Measurements from ENCODE around the gene STK16. TPM values are rescaled to one million over a fixed set of nuclear protein-coding genes. Genes with fewer than 3 reads are reported as not detected.

The STK16 gene
- total RNA-seq, 1 donor from 2014 or later: 30.1 TPM

Other genes with a start within 250 kb of the STK16 start
- not detected in 2 replicates for gene CFAP65, start 204.0 kb upstream of the STK16 start, total RNA-seq
- gene IHH, start 184.6 kb upstream of the STK16 start, total RNA-seq: not detected in 2 replicates
- 18.1 and 20.7 TPM in 2 replicates for gene NHEJ1, start 84.7 kb upstream of the STK16 start, total RNA-seq
- 1.8 and 1.9 TPM in 2 replicates for gene SLC23A3, start 75.5 kb upstream of the STK16 start, total RNA-seq
- 69.8 and 72.2 TPM in 2 replicates for gene CNPPD1, start 68.6 kb upstream of the STK16 start, total RNA-seq
- 58.4 and 61.5 TPM in 2 replicates for gene RETREG2, start 67.2 kb upstream of the STK16 start, total RNA-seq
- 35.0 and 41.3 TPM in 2 replicates for gene ZFAND2B, start 38.7 kb upstream of the STK16 start, total RNA-seq
- 31.9 and 32.9 TPM in 2 replicates for gene ABCB6, start 26.5 kb upstream of the STK16 start, total RNA-seq
- gene ATG9A, start 15.8 kb upstream of the STK16 start, total RNA-seq: 55.3 and 57.0 TPM in 2 replicates
- 112 and 117 TPM in 2 replicates for gene ANKZF1, start 15.7 kb upstream of the STK16 start, total RNA-seq
- gene GLB1L, start within 50 bp of the STK16 start, total RNA-seq: 4.6 and 4.9 TPM in 2 replicates
- gene TUBA4B, start 7.8 kb downstream of the STK16 start, total RNA-seq: not detected in 2 replicates
- gene TUBA4A, start 8.4 kb downstream of the STK16 start, total RNA-seq: 211 and 217 TPM in 2 replicates
- gene DNAJB2, start 33.9 kb downstream of the STK16 start, total RNA-seq: 40.8 and 45.3 TPM in 2 replicates
- gene PTPRN, start 63.9 kb downstream of the STK16 start, total RNA-seq: 0.23 TPM in 1 of 2 replicates, not detected in the other
- gene RESP18, start 87.3 kb downstream of the STK16 start, total RNA-seq: not detected in 2 replicates
- 124 and 128 TPM in 2 replicates for gene DNPEP, start 142.4 kb downstream of the STK16 start, total RNA-seq
- gene DES, start 172.9 kb downstream of the STK16 start, total RNA-seq: not detected in 2 replicates
- gene SPEG, start 189.4 kb downstream of the STK16 start, total RNA-seq: 0.13 TPM in 1 of 2 replicates, not detected in the other